Smooth muscle cell (in vitro differentiated cells): ENCODE measurements around the gene FOXO4. TPM values are rescaled to one million over a fixed set of nuclear protein-coding genes. Genes with fewer than 3 reads are reported as not detected.
A peak's percentile ranks its signal among the peaks of the same experiment; 100 is the strongest.

Experiments used
- DNase-seq: peaks from one replicate; lab custom pipeline; 2025; ENCODE audit not compliant: unreplicated experiment; lab: John Stamatoyannopoulos, UW
- H2AFZ ChIP-seq: fragments of 200-600 bp; sonication (generic); 2 replicates; pipeline ENCODE4 v1.6.0; 2016; ENCODE audit warnings: antibody characterized with exemption, low read depth, mild to moderate bottlenecking
- H3F3A ChIP-seq: fragments of 200-600 bp; sonication (generic); 2 replicates; pipeline ENCODE4 v1.6.0; 2017; ENCODE audit warnings: antibody characterized with exemption, low read depth
- H3K27ac ChIP-seq: fragments of 200-600 bp; sonication (generic); 2 replicates; pipeline ENCODE4 v1.5.1; 2016; ENCODE audit warnings: low read depth, mild to moderate bottlenecking
- H3K27me3 ChIP-seq: fragments of 200-600 bp; sonication (generic); 2 replicates; pipeline ENCODE4 v1.6.1; 2016; ENCODE audit warnings: low read depth, mild to moderate bottlenecking
- H3K36me3 ChIP-seq: fragments of 200-600 bp; sonication (generic); 2 replicates; pipeline ENCODE4 v1.5.1; 2016; ENCODE audit warnings: low read depth
- H3K4me1 ChIP-seq: fragments of 200-600 bp; sonication (generic); 2 replicates; pipeline ENCODE4 v1.5.1; 2016; ENCODE audit warnings: low read depth
- H3K4me2 ChIP-seq: fragments of 200-600 bp; sonication (generic); 2 replicates; pipeline ENCODE4 v1.6.0; 2016; ENCODE audit warnings: mild to moderate bottlenecking
- H3K4me3 ChIP-seq: fragments of 200-600 bp; sonication (generic); 2 replicates; pipeline ENCODE4 v1.5.1; 2016; ENCODE audit warnings: mild to moderate bottlenecking
- H3K79me2 ChIP-seq: fragments of 200-600 bp; sonication (generic); 2 replicates; pipeline ENCODE4 v1.6.0; 2016; ENCODE audit warnings: low read depth, mild to moderate bottlenecking
- H3K9ac ChIP-seq: fragments of 200-600 bp; sonication (generic); 2 replicates; pipeline ENCODE4 v1.6.0; 2016; ENCODE audit warnings: low read depth
- H3K9me3 ChIP-seq: fragments of 200-600 bp; sonication (generic); replicated peaks from 2 replicates; pipeline ENCODE4 v1.5.1; 2016; ENCODE audit warnings: low read depth
- H4K20me1 ChIP-seq: fragments of 200-600 bp; sonication (generic); 2 replicates; pipeline ENCODE4 v1.6.0; 2016; ENCODE audit warnings: low read depth
- WGBS: methylation state at CpG from one replicate; pipeline ENCODE4 v1.1.7; 2016; ENCODE audit warnings: low lambda C conversion rate; 5-methylcytosine and 5-hydroxymethylcytosine counted together
- polyA plus RNA-seq: library from polyadenylated mRNA; unstranded; fragments of >200 nt; fragmentation: Nextera tagmentation; extraction: Ambion mirVana; gene quantifications from 2 replicates; pipeline ENCODE4 v1.2.1, GENCODE V29; 2016
- total RNA-seq: library from RNA; depleted of rRNA; stranded (reverse); fragments of >200 nt; gene quantifications from 2 replicates; pipeline ENCODE4 v1.2.3, GENCODE V29; 2014
- TF ChIP-seq, protein P1 (sequence below): fragments of 200-600 bp; sonication (generic); IDR thresholded peaks from 2 replicates; pipeline ENCODE4 v1.5.1; 2017; ENCODE audit warnings: borderline replicate concordance, mild to moderate bottlenecking, antibody characterized with exemption; ENCODE audit not compliant: insufficient read depth, poor library complexity, severe bottlenecking

FOXO4 gene
- total and polyA plus RNA-seq, 2 experiments from 2014 or later, result 2.1 to 4.1 TPM

DNA sequence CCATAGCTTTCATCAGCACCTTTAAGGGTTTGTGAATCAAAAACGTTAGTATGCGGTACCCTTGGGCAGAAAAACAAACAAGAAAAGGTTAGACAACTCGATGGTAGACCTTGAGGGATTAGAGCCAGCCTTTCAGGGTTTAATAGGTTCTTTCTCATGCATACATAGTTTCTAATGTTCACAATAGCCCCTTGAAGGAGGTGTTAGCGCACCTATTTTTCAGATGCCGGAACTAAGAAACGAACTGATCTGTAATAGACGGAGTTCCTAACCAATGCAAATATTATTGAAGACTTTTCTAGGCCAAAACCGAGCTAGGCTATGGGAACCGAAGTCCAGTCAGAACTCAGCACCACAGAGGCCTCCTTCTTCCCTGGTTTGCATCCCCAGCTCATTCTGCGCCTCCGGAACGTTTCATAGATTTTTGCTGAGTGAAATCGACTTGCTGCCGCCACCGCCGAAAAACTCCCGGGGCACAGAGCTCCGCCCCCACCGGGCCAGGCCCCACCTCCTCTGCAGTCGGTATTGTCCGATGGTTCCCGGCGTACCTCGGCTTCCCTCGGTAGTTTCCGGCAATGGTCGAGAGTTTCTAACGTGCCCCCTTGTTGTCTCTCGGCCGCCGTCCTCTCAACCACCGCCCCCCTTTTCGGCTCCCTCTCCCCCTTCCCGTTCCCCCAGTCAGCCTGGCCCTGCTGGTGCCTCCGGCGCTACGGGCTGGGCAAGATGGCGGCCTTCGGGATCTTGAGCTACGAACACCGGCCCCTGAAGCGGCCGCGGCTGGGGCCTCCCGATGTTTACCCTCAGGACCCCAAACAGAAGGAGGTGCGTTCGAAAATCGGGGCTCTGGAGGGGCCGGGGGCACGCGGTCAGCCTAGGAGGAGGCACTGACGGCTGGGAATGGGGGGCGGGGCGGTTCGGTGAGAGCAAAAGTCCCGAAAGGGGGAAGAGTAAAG, 22.7 kb downstream of the FOXO4 start, which contains the start of gene MED12:
Gene MED12 (plus strand): TSS at position 565 of the 953 bp plus-strand sequence. CDS start 159 bp downstream, at position 724.
- Histone ChIP-seq H3F3A (no peaks in the 10 kb centered on the region), H3K27me3 (no peaks in the 10 kb centered on the region), H2AFZ (peak within 1 kb of the TSS; percentile 96), H3K4me3 (peak within 1 kb of the TSS; percentile 84), H3K79me2 (peaks cover 4% of the 10 kb centered on the region), H3K36me3 (no peaks in the 10 kb centered on the region), H4K20me1 (no peaks in the 10 kb centered on the region), H3K4me2 (peak within 1 kb of the TSS; percentile 82), H3K27ac (peak within 1 kb of the TSS; percentile 77), H3K9ac (peak within 1 kb of the TSS; percentile 93), H3K4me1 (no peaks in the 10 kb centered on the region), H3K9me3 (no peaks in the 10 kb centered on the region)
- 45% methylated on average over 45 of the region's 56 CpGs for WGBS
- peak; percentile 23 for DNase-seq
- TF ChIP-seq, protein P1, sequence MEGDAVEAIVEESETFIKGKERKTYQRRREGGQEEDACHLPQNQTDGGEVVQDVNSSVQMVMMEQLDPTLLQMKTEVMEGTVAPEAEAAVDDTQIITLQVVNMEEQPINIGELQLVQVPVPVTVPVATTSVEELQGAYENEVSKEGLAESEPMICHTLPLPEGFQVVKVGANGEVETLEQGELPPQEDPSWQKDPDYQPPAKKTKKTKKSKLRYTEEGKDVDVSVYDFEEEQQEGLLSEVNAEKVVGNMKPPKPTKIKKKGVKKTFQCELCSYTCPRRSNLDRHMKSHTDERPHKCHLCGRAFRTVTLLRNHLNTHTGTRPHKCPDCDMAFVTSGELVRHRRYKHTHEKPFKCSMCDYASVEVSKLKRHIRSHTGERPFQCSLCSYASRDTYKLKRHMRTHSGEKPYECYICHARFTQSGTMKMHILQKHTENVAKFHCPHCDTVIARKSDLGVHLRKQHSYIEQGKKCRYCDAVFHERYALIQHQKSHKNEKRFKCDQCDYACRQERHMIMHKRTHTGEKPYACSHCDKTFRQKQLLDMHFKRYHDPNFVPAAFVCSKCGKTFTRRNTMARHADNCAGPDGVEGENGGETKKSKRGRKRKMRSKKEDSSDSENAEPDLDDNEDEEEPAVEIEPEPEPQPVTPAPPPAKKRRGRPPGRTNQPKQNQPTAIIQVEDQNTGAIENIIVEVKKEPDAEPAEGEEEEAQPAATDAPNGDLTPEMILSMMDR, result no peak

DNA sequence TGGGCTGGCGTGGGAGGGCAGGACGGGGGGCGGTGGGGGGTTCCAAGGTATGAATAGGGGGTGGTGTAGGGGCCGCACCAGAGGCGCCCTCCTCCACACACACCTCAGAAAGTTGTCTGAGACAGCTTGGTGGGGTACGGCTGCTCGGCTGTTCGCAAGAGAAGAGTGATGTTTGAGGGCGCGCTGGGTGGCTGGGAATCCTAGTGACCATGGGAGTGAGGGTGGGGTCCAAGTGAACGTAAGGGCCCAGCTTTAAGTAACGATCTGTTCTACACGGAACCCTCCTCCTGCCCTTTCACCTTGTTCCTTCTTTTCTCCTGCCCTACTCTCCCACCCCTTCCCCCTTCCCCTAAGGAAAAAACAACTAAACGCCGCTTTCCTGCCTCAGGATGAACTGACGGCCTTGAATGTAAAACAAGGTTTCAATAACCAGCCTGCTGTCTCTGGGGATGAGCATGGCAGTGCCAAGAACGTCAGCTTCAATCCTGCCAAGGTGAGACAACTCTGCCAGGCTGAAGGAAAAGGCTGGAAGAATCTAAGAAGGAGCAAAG, 23.4 kb downstream of the FOXO4 start:
- Histone ChIP-seq H3K9me3 (no peaks in the 10 kb centered on the region), H3K4me1 (no peaks in the 10 kb centered on the region), H3K27ac (no peak overlapping the region), H3K27me3 (no peaks in the 10 kb centered on the region), H3K4me2 (peak overlapping the region; percentile 82), H3K79me2 (peaks cover 4% of the 10 kb centered on the region), H2AFZ (no peak overlapping the region), H3K36me3 (no peaks in the 10 kb centered on the region), H3K4me3 (peak overlapping the region; percentile 84), H4K20me1 (no peaks in the 10 kb centered on the region), H3F3A (no peaks in the 10 kb centered on the region), H3K9ac (peak overlapping the region; percentile 93)
- TF ChIP-seq, protein P1, result no peak
- 50% methylated on average over 14 of the region's 17 CpGs for WGBS
- DNase-seq, result no peak

DNA sequence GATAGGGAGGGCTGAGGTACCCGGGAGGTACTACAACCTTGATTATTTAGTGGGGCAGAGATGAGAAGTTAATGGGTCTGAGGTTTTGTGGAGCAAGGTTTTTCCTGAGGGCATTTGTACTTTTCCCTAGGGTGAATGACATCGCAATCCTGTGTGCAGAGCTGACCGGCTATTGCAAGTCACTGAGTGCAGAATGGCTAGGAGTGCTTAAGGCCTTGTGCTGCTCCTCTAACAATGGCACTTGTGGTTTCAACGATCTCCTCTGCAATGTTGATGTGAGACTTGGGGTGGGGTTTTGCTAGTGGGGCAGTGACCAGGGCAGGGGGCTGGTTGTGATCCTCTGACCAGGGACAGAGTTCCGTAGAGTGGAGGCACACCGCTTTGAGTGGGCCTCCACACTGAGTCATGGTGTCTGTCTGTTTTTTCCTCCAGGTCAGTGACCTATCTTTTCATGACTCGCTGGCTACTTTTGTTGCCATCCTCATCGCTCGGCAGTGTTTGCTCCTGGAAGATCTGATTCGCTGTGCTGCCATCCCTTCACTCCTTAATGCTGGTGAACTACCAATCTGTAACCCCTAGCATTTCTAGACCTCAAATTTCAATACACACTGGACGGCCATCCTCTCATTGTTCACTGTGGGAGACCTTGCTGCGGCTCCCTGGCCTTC, 32.6 kb downstream of the FOXO4 start:
- Histone ChIP-seq H3F3A (no peaks in the 10 kb centered on the region), H3K9me3 (no peaks in the 10 kb centered on the region), H3K4me3 (no peak overlapping the region), H3K36me3 (no peaks in the 10 kb centered on the region), H3K79me2 (no peaks in the 10 kb centered on the region), H2AFZ (no peak overlapping the region), H3K9ac (no peak overlapping the region), H3K4me1 (no peaks in the 10 kb centered on the region), H3K27me3 (no peaks in the 10 kb centered on the region), H3K4me2 (no peak overlapping the region), H4K20me1 (no peaks in the 10 kb centered on the region), H3K27ac (no peak overlapping the region)
- TF ChIP-seq, protein P1, result no peak
- DNase-seq, result no peak
- WGBS, result 77% methylated on average over 12 of the region's 12 CpGs
